AG09309 (cell line): ENCODE measurements around the gene NTNG2.

Experiments used
- DNase-seq: peaks from one replicate; pipeline ENCODE4 v3.0.0-alpha.2; 2010; ENCODE audit warnings: low read depth
- H3K4me3 ChIP-seq: 2 replicates; pipeline ENCODE4 v1.5.1; 2011; ENCODE audit warnings: mild to moderate bottlenecking, low read depth, low read length, moderate library complexity; ENCODE audit not compliant: control insufficient read depth
- TF ChIP-seq, protein P1 (sequence below): IDR thresholded peaks from 2 replicates; pipeline ENCODE4 v1.5.1; 2011; ENCODE audit warnings: mild to moderate bottlenecking, low read depth, low read length, inconsistent platforms; ENCODE audit not compliant: insufficient read depth, control insufficient read depth; ENCODE audit errors: missing control alignments

The NTNG2 gene, protein sequence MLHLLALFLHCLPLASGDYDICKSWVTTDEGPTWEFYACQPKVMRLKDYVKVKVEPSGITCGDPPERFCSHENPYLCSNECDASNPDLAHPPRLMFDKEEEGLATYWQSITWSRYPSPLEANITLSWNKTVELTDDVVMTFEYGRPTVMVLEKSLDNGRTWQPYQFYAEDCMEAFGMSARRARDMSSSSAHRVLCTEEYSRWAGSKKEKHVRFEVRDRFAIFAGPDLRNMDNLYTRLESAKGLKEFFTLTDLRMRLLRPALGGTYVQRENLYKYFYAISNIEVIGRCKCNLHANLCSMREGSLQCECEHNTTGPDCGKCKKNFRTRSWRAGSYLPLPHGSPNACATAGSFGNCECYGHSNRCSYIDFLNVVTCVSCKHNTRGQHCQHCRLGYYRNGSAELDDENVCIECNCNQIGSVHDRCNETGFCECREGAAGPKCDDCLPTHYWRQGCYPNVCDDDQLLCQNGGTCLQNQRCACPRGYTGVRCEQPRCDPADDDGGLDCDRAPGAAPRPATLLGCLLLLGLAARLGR

DNA sequence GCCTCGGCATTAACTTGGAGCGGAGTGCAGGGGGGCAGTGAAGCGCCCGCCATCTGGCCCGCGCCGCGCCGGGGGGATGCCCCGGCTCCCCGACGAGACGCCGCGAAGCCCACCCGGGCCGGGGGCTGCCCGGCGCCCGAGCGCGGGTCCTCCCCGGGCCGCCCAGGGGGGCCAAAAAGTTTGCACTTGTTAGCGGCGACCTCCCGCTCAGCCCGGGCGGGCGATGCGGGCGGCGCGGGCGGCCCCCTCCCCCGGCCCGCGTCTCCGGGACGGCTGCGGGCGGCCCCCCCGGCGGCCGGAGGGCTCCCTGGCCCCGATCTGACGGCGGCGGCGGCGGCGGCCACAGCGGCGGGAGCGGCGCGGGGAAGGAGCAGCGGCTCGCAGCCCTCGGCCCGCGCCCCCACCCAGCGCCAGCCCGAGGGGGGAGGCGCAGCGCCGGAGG, at the start of gene NTNG2:
TSS of gene NTNG2 (plus strand) at position 316 of the 442 bp plus-strand sequence. CDS start 4,774 bp downstream, outside the sequence.
- H3K4me3 ChIP-seq: peak within 1 kb of the TSS; percentile 78
- TF ChIP-seq, protein P1, sequence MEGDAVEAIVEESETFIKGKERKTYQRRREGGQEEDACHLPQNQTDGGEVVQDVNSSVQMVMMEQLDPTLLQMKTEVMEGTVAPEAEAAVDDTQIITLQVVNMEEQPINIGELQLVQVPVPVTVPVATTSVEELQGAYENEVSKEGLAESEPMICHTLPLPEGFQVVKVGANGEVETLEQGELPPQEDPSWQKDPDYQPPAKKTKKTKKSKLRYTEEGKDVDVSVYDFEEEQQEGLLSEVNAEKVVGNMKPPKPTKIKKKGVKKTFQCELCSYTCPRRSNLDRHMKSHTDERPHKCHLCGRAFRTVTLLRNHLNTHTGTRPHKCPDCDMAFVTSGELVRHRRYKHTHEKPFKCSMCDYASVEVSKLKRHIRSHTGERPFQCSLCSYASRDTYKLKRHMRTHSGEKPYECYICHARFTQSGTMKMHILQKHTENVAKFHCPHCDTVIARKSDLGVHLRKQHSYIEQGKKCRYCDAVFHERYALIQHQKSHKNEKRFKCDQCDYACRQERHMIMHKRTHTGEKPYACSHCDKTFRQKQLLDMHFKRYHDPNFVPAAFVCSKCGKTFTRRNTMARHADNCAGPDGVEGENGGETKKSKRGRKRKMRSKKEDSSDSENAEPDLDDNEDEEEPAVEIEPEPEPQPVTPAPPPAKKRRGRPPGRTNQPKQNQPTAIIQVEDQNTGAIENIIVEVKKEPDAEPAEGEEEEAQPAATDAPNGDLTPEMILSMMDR: no peak
- DNase-seq: no peak

DNA sequence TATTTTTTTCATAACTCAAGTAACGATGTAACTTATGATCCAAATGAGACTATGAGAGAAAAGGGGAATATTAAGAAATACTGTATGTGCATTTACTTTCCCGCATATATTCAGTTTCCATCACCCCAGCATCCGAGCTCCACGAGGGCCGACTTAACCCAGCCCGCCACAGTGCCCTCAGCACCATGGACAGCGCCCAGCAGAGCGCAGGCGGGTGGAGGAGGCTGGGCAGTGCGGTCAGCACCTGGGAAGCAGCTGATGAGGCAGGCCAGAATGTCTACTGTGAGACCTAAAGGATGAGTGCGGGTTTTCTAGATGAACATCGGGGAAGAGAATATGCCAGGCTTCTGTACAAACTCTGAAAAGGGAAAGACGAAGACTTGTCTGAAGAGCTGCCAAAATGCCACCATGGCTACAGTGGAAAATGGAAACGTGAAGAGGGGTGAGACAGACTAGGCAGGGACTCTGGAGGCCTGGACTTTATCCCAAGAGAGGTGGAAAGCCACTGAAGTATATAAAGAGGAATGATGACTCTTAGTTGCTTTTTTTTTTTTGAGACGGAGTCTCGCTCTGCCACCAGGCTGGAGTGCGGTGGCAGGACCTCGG, 47.7 kb upstream of the NTNG2 start:
- DNase-seq: no peak
- no peak overlapping the region for H3K4me3 ChIP-seq
- TF ChIP-seq, protein P1: no peak

GRCh38 chr9:132116583-132116982, 45.3 kb upstream of the NTNG2 start:
- DNase-seq: no peak
- no peak overlapping the region for H3K4me3 ChIP-seq
- TF ChIP-seq, protein P1: no peak

- H3K4me3 ChIP-seq: no peak overlapping the region
- TF ChIP-seq, protein P1: no peak
- no peak for DNase-seq
Observed at GRCh38 chr9:132117694-132118093, 44.2 kb upstream of the NTNG2 start.

DNA sequence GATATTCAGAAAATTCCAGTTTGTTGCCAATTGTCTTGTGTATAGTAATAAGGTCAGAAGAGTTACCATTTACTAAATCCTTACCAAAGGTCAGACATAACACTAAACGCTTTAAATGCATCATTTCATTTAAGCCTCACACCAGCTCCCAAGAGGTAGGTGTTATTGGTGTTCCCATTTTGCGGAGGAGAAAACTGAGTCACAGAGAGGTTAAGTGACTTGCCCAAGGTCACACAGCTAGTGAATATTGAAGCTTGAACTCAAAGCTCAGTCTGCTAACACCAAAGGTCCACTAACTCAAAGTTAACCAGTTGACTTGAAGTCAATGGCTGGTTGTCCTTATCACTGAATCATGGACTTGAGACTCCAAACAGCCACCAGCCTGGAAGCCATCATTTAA, 40.8 kb upstream of the NTNG2 start:
- TF ChIP-seq, protein P1: no peak
- no peak for DNase-seq
- no peak overlapping the region for H3K4me3 ChIP-seq

DNA sequence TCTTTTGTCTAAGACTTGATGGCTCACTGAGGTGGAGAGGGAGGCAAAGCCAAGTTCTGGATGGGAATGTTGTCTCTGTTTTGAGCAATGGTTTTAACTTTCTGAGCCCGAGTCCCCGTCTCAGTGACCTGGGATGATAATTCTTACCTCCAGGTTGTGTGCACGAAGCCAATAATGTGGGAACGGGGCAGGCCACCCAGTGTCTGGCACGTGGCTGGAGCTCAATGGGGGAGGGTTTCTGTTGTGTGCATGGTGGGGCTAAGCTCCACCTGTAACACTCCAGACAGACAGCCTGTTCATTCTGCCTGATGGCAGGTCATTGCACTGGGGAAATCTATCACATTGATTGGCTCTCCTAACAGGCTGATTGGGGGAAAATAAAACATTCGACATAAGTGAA, 37.1 kb upstream of the NTNG2 start:
- H3K4me3 ChIP-seq: no peak overlapping the region
- TF ChIP-seq, protein P1: no peak
- no peak for DNase-seq
